HEK293T (cell line): ENCODE measurements around the gene OXCT1.

ENCODE experiments used
- BHLHE40 ChIP-seq: fragments of 450-650 bp; IDR thresholded peaks from 2 replicates; pipeline ENCODE4 v1.6.1; 2016; ENCODE audit warnings: mild to moderate bottlenecking, moderate library complexity, borderline replicate concordance
- ELF4 ChIP-seq: fragments of 450-650 bp; IDR thresholded peaks from 2 replicates; pipeline ENCODE4 v1.6.1; 2017; ENCODE audit warnings: antibody characterized with exemption
- FOXA1 ChIP-seq: fragments of 450-650 bp; IDR thresholded peaks from 2 replicates; pipeline ENCODE4 v1.6.1; 2016; ENCODE audit warnings: mild to moderate bottlenecking
- TARDBP ChIP-seq: fragments of 450-650 bp; IDR thresholded peaks from 2 replicates; pipeline ENCODE4 v1.6.1; 2016
- TF ChIP-seq, protein P1 (sequence below): fragments of 450-650 bp; IDR thresholded peaks from 2 replicates; pipeline ENCODE4 v1.6.1; 2016

DNA sequence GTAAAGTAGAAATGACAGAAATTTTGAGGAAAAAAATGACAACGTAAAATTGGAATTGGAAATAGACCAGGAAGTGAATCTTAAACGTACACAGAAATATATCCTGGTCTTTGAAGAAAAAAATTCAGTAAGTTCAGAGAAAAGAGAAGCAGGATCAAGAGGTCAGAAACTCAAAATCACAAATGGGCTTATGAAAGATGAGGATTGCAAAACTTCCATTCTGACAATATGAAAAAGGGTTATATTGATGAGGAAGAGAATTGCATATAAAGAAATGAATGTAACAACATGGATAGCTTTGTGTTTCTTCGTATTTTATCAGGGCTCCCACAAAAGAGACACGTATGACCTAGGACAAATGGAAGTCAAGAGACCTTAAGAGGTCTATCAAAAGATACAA lies 58.1 kb downstream of the OXCT1 start:
- no peak for TF ChIP-seq BHLHE40
- no peak for TF ChIP-seq ELF4
- no peak for TF ChIP-seq FOXA1
- TF ChIP-seq TARDBP, result no peak
- TF ChIP-seq, protein P1, sequence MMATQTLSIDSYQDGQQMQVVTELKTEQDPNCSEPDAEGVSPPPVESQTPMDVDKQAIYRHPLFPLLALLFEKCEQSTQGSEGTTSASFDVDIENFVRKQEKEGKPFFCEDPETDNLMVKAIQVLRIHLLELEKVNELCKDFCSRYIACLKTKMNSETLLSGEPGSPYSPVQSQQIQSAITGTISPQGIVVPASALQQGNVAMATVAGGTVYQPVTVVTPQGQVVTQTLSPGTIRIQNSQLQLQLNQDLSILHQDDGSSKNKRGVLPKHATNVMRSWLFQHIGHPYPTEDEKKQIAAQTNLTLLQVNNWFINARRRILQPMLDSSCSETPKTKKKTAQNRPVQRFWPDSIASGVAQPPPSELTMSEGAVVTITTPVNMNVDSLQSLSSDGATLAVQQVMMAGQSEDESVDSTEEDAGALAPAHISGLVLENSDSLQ, result no peak
